GM21515 (cell line): ENCODE results near the gene RAB9B.
"Not testable (repeated sequence)": the region's sequence is repeated elsewhere in the genome, so short reads cannot be mapped to it uniquely, and the experiment has no call there.

Experiments used
- ATAC-seq: cut with Tn5 transposase; IDR thresholded peaks from one replicate; pipeline ENCODE4 v1.9.1; 2021; ENCODE audit not compliant: unreplicated experiment

The RAB9B gene

GRCh38 chrX:103817101-103817500, 15.0 kb downstream of the RAB9B start:
- ATAC-seq: not testable (repeated sequence)

DNA sequence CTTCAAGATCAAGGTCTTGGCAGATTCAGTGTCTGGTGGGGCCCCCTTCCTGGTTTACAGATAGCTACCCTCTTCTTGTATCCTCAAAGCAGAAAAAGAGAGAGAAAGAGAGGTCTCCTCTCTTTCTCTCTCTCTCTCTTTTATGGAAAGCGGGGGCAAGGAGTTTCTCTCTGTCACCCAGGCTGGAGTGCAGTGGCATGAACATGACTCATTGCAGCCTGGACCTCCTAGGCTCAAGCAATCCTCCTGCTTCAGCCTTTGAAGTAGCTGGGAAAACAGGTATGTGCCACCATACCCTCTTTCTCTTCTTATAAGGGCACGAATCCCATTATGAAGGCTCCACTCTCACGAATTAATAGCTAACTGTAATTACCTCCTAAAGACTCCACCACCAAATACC, 20.2 kb downstream of the RAB9B start:
- no peak for ATAC-seq

GRCh38 chrX:103806862-103807474, 25.1 kb downstream of the RAB9B start:
- no peak for ATAC-seq

GRCh38 chrX:103805860-103806259, 26.2 kb downstream of the RAB9B start:
- no peak for ATAC-seq

DNA sequence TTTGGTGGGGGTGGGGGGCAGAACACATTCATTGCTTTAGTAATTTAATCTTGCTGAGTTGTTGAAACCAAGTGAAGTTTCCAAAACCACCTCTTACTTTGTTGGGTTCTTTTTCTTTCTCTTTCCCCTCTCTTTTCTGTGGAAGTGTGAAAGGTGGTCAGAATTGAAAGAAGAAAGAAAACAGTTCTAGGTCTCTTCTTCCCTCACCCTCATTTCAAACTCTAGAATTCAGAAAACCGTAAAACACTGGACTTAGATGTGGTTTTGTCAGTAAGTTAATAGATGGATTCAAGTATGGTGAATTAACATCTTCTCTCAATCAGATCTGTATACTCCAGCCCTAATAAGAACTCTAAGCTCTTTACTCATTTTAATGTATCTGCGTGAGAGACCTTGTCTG, 31.7 kb downstream of the RAB9B start:
- ATAC-seq: no peak

DNA sequence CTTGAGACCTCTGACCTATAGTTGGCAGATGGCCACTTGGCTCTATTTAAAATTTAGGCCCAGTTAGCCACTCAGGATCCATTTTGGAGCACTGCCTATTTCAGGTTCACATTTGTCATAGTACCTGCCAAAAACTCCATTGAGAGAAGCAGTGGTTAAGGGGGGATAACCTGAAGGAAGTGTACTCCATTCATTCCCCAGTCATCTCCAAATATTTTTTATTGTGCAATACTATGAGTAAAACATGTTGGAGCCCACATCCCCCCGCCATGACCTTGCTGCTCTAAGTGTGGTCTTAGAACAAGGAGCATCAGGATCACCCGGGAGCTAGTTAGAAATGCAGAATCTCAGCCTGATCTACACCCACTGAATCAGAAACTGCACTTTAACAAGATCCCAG, 34.4 kb downstream of the RAB9B start:
- ATAC-seq: no peak

GRCh38 chrX:103794119-103794518, 37.9 kb downstream of the RAB9B start:
- ATAC-seq: no peak

- ATAC-seq: no peak
These were observed 38.5 kb downstream of the RAB9B start for GRCh38 chrX:103793545-103793940.

DNA sequence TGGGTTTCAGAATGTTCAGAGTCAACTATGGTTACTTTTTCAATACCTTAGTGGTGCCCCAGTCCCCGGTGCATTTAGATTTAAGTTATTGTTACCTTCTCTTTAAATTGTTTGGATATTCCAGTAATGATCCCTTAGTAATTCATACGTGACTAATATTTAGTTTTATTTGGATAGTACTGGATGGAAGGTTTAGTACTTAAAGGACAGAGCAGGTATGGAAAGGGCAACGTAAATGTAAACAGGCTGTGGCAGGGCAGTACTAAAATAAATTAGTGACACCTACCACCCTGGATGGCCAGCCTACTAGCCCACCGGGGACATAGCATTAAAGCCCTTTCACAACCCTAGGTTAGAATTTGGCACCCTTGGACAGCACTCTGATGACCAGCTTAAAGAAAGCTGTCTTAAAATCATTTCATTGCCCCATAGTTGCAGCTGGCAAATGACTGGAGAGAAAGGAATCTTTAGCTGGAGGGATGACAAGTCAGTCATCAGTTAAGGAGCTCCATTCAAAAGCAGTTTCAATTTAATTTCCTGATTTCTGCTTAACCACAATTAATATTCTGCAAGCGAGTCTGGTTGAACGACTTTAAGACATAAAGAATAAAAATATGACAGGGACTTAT, 39.0 kb downstream of the RAB9B start:
- ATAC-seq: no peak

GRCh38 chrX:103791826-103792485, 40.1 kb downstream of the RAB9B start:
- no peak for ATAC-seq

GRCh38 chrX:103791228-103791627, 40.8 kb downstream of the RAB9B start:
- ATAC-seq: no peak

- ATAC-seq: peak; percentile 96
These were observed 43.1 kb downstream of the RAB9B start for GRCh38 chrX:103789004-103789403.

- ATAC-seq: no peak
These were observed 48.1 kb downstream of the RAB9B start for GRCh38 chrX:103783971-103784370.

GRCh38 chrX:103783196-103783595, 48.9 kb downstream of the RAB9B start:
- no peak for ATAC-seq

DNA sequence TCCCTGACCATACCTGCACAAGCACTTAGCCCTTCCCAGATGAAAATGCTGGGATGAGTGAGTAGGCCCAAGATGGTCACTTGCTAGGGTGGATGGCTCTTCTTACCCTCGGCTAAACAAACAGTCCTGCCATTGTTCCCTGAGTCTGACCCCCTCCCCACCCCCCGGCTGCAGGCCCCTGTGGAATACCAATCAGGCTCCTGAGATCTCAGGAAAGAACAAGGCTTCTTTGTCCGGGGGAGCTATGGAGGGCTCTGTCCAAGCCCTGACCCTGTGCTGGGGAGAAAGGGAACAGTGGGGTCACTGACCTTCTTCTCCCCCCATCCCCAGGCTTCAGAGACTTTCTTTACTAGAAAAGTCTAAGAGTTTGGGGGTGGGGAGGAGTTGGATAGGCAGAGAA, 49.4 kb downstream of the RAB9B start:
- ATAC-seq: no peak

DNA sequence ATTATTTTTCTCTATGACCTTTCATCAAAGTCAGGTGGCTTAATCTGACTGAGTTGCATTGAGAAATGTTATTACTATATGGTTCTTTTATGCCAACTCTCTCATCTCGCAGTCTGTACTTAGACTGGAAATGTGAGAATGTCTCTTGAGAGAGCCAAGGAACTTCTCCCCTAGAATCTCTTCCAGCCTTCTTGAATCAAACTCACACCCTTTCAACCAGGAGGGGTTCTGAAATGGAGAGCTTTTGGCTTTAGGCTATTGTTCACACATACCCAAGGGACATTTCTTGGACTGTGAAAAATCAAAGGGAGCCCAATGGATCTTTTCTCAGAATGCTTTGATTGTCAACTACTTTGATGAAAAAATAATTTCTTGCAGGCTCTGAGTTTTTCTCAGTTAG, 50.4 kb downstream of the RAB9B start:
- no peak for ATAC-seq

DNA sequence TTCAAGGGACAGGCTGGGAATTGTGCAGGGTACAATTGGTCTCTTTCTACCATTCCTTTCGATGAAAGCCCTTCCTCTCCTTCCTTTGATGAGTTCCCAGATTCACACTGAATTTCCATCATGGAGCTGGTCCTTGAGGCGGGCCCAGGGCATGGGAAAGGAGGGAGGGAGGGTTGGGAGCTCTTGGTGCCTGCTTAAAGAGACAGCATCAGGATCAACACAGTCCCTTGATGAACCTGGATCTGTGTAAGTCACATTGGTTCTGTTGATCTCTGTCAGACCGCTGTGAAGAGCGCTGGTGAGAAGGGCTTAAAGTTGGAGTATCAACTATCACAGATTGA, 51.0 kb downstream of the RAB9B start:
- ATAC-seq: no peak

DNA sequence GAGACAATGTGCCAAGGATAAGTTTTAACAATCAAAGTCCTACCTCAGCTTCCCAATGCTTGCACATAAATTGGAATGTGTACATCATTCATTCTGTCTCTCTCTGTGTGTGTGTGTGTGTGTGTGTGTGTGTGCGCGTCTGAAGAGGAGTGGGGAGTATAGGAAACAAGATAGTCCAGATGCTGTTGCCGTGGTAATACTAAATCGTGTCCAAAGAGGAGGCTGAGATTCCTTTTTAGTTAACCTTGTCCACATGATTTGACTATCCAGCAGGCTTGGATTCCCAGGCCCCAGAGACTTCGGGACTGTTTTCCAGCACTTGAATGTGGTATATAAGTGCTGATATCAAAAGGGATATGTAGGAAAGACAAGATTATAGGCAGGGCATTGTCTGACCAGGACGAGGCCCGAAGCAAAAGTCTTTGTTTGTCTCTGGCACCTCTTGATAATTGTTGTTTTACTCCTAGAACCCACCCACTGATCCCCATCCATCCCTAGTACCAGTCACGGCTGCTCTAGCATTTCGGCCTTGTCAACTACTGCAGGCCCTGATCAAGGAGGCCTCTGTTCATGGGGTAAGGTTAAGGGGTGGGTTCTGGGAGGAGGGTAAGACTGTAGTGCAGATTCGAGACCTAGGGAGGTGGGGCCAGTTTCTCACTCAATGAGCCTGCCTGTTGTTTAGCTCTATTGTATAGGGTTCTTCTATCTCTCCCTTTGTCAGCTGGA, 51.6 kb downstream of the RAB9B start:
- ATAC-seq: no peak

- no peak for ATAC-seq
These were observed 52.8 kb downstream of the RAB9B start for GRCh38 chrX:103779141-103779789.

DNA sequence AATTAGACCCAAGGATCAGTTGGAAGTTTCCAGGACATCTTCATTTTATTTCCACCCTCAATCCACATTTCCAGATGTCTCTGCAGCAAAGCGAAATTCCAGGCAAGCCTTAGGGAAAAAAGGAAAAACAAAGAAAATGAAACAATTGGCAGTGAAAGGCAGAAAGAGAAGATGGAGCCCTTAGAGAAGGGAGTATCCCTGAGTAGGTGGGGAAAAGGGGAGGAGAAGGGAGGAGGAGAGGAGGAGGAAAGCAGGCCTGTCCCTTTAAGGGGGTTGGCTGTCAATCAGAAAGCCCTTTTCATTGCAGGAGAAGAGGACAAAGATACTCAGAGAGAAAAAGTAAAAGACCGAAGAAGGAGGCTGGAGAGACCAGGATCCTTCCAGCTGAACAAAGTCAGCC, 55.5 kb downstream of the RAB9B start, which contains the start of gene PLP1:
TSS of gene PLP1 (plus strand) at position 295 of the 400 bp plus-strand sequence. CDS start 156 bp downstream, outside the sequence.
- ATAC-seq: no peak

DNA sequence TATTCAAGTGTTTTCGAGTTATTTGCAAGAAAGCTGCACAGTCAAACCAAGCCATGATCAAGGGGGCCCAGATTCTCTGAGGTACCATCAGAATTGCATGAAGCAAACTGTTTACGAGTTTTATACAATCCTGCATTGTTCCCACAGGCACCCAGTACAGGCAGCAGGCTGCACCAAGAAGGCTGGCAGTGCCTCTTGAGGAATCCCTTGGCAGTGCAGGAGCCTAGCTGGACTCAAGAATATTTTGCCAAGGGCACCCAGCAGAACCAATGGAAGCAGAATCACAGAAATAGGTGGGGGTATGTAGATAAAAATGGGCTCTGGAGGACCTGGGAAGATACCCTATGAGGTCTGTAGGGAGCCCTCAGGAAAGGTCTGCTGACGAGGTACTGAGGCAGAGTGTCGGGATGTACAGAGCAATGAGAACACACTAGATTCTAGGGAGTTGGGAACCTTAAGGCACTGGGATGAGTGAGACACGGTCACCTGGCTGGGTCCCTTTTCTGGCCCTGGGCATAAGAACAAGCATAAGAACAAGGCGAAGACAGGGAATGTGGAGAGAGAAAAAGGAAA, 57.9 kb downstream of the RAB9B start:
- no peak for ATAC-seq
